Memory B cell (primary cell): ENCODE data around the gene RBMS3.

Experiments used
- ATAC-seq: fragments of 150-1000 bp; cut with Tn5 transposase; 2 replicates; pipeline ENCODE4 v1.10.0; 2021; ENCODE audit warnings: low read depth, mild to moderate bottlenecking, moderate library complexity
- DNase-seq, 2 donors: peaks; one replicate each; pipeline ENCODE4 v3.0.0; 2022; ENCODE audit warnings: low spot score in 2 of 2
- H3K27ac Mint-ChIP-seq: one replicate; pipeline ENCODE4 v1.8.0; 2022; ENCODE audit warnings: mild to moderate bottlenecking, moderate library complexity, mixed read lengths
- H3K27me3 Mint-ChIP-seq: one replicate; pipeline ENCODE4 v1.8.0; 2022; ENCODE audit warnings: mixed read lengths
- H3K36me3 Mint-ChIP-seq: one replicate; pipeline ENCODE4 v1.8.0; 2022; ENCODE audit warnings: mild to moderate bottlenecking, mixed read lengths
- H3K4me1 Mint-ChIP-seq: one replicate; pipeline ENCODE4 v1.8.0; 2022; ENCODE audit warnings: mixed read lengths
- H3K4me3 Mint-ChIP-seq: one replicate; pipeline ENCODE4 v1.8.0; 2022; ENCODE audit warnings: mild to moderate bottlenecking, moderate library complexity, mixed read lengths
- H3K9me3 Mint-ChIP-seq: one replicate; pipeline ENCODE4 v1.8.0; 2022; ENCODE audit warnings: mixed read lengths

RBMS3 gene

GRCh38 chr3:29898171-29898965 lies 617.5 kb downstream of the RBMS3 start:
- ATAC-seq (no peak), DNase-seq (no peak)
- Mint-ChIP-seq H3K4me3 (no peak overlapping the region), H3K4me1 (no peaks in the 10 kb centered on the region), H3K27ac (no peak overlapping the region), H3K27me3 (no peaks in the 10 kb centered on the region), H3K9me3 (no peaks in the 10 kb centered on the region), H3K36me3 (no peaks in the 10 kb centered on the region)

- DNase-seq (no peak), ATAC-seq (no peak)
- no peaks in the 10 kb centered on the region for H3K4me1 Mint-ChIP-seq
- H3K9me3 Mint-ChIP-seq: no peaks in the 10 kb centered on the region
- H3K27ac Mint-ChIP-seq: no peak overlapping the region
- no peaks in the 10 kb centered on the region for H3K36me3 Mint-ChIP-seq
- no peak overlapping the region for H3K4me3 Mint-ChIP-seq
- H3K27me3 Mint-ChIP-seq: no peaks in the 10 kb centered on the region
These were observed 618.1 kb downstream of the RBMS3 start for GRCh38 chr3:29899021-29899420.

- ATAC-seq (no peak), DNase-seq (no peak)
- H3K27ac Mint-ChIP-seq: no peak overlapping the region
- H3K9me3 Mint-ChIP-seq: no peaks in the 10 kb centered on the region
- no peak overlapping the region for H3K4me3 Mint-ChIP-seq
- no peaks in the 10 kb centered on the region for H3K36me3 Mint-ChIP-seq
- H3K4me1 Mint-ChIP-seq: no peaks in the 10 kb centered on the region
- no peaks in the 10 kb centered on the region for H3K27me3 Mint-ChIP-seq
These were observed 620.2 kb downstream of the RBMS3 start for GRCh38 chr3:29901097-29901496.

GRCh38 chr3:29903600-29903999 lies 622.7 kb downstream of the RBMS3 start:
- Mint-ChIP-seq H3K9me3 (no peaks in the 10 kb centered on the region), H3K36me3 (no peaks in the 10 kb centered on the region), H3K4me1 (no peaks in the 10 kb centered on the region), H3K27me3 (no peaks in the 10 kb centered on the region), H3K27ac (no peak overlapping the region), H3K4me3 (no peak overlapping the region)
- no peak for DNase-seq
- ATAC-seq: no peak

GRCh38 chr3:29906906-29907305 lies 626.0 kb downstream of the RBMS3 start:
- no peak for ATAC-seq
- no peaks in the 10 kb centered on the region for H3K27me3 Mint-ChIP-seq
- no peaks in the 10 kb centered on the region for H3K9me3 Mint-ChIP-seq
- no peaks in the 10 kb centered on the region for H3K36me3 Mint-ChIP-seq
- no peak overlapping the region for H3K27ac Mint-ChIP-seq
- H3K4me1 Mint-ChIP-seq: no peaks in the 10 kb centered on the region
- DNase-seq: no peak
- H3K4me3 Mint-ChIP-seq: no peak overlapping the region

- H3K36me3 Mint-ChIP-seq: no peaks in the 10 kb centered on the region
- DNase-seq: no peak
- no peak overlapping the region for H3K4me3 Mint-ChIP-seq
- ATAC-seq: no peak
- no peaks in the 10 kb centered on the region for H3K4me1 Mint-ChIP-seq
- no peak overlapping the region for H3K27ac Mint-ChIP-seq
- no peaks in the 10 kb centered on the region for H3K9me3 Mint-ChIP-seq
- no peaks in the 10 kb centered on the region for H3K27me3 Mint-ChIP-seq
These were observed 631.9 kb downstream of the RBMS3 start for GRCh38 chr3:29912600-29913288.

GRCh38 chr3:29914861-29915524 lies 634.1 kb downstream of the RBMS3 start:
- H3K27me3 Mint-ChIP-seq: no peaks in the 10 kb centered on the region
- H3K27ac Mint-ChIP-seq: no peak overlapping the region
- DNase-seq (no peak), ATAC-seq (no peak)
- no peaks in the 10 kb centered on the region for H3K36me3 Mint-ChIP-seq
- no peaks in the 10 kb centered on the region for H3K4me1 Mint-ChIP-seq
- no peak overlapping the region for H3K4me3 Mint-ChIP-seq
- no peaks in the 10 kb centered on the region for H3K9me3 Mint-ChIP-seq

- H3K9me3 Mint-ChIP-seq: no peaks in the 10 kb centered on the region
- DNase-seq: no peak
- no peak overlapping the region for H3K27ac Mint-ChIP-seq
- H3K4me1 Mint-ChIP-seq: no peaks in the 10 kb centered on the region
- peaks cover under 1% of the 10 kb centered on the region for H3K27me3 Mint-ChIP-seq
- H3K36me3 Mint-ChIP-seq: no peaks in the 10 kb centered on the region
- ATAC-seq: no peak
- H3K4me3 Mint-ChIP-seq: no peak overlapping the region
These were observed 638.7 kb downstream of the RBMS3 start for GRCh38 chr3:29919571-29919970.

- H3K4me3 Mint-ChIP-seq: no peak overlapping the region
- H3K36me3 Mint-ChIP-seq: no peaks in the 10 kb centered on the region
- no peak for ATAC-seq
- peaks cover 3% of the 10 kb centered on the region for H3K27me3 Mint-ChIP-seq
- no peaks in the 10 kb centered on the region for H3K9me3 Mint-ChIP-seq
- H3K4me1 Mint-ChIP-seq: no peaks in the 10 kb centered on the region
- DNase-seq: no peak
- no peak overlapping the region for H3K27ac Mint-ChIP-seq
These were observed 642.3 kb downstream of the RBMS3 start for GRCh38 chr3:29922992-29923746.

- H3K36me3 Mint-ChIP-seq: no peaks in the 10 kb centered on the region
- no peak overlapping the region for H3K4me3 Mint-ChIP-seq
- H3K4me1 Mint-ChIP-seq: no peaks in the 10 kb centered on the region
- H3K9me3 Mint-ChIP-seq: no peaks in the 10 kb centered on the region
- no peak overlapping the region for H3K27ac Mint-ChIP-seq
- DNase-seq: no peak
- no peak for ATAC-seq
- H3K27me3 Mint-ChIP-seq: peaks cover 3% of the 10 kb centered on the region
These were observed 644.1 kb downstream of the RBMS3 start for GRCh38 chr3:29924783-29925561.

GRCh38 chr3:29926378-29926777 lies 645.5 kb downstream of the RBMS3 start:
- Mint-ChIP-seq H3K27ac (no peak overlapping the region), H3K36me3 (no peaks in the 10 kb centered on the region), H3K27me3 (peaks cover 3% of the 10 kb centered on the region), H3K4me1 (no peaks in the 10 kb centered on the region), H3K4me3 (no peak overlapping the region), H3K9me3 (no peaks in the 10 kb centered on the region)
- ATAC-seq (no peak), DNase-seq (no peak)

- Mint-ChIP-seq H3K27me3 (no peaks in the 10 kb centered on the region), H3K9me3 (no peaks in the 10 kb centered on the region), H3K4me1 (no peaks in the 10 kb centered on the region), H3K36me3 (no peaks in the 10 kb centered on the region), H3K4me3 (no peak overlapping the region), H3K27ac (no peak overlapping the region)
- ATAC-seq (no peak), DNase-seq (no peak)
These were observed 651.9 kb downstream of the RBMS3 start for GRCh38 chr3:29932696-29933325.
